ENCODE data around the gene PROCA1.

DNA sequence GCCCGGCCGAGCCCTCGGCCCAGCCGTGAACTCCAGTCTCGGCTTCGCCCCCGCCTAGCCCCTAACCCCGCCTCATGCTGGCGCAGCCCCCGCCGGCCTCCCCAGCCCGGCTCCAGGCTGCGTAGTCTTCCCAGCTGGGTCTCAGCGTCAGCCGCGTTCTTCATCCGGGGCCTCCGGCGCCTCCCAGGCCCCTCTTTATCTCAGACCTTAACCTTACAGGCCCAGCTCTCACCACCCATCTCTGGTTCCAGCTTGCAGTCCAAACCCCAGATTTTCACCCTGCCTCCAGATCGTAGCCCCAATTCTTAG is at the start of gene PROCA1:
- no peak for TF ChIP-seq POLR2AphosphoS5 (IDR thresholded peaks at IDR 0.05)
- TF ChIP-seq, protein P1, sequence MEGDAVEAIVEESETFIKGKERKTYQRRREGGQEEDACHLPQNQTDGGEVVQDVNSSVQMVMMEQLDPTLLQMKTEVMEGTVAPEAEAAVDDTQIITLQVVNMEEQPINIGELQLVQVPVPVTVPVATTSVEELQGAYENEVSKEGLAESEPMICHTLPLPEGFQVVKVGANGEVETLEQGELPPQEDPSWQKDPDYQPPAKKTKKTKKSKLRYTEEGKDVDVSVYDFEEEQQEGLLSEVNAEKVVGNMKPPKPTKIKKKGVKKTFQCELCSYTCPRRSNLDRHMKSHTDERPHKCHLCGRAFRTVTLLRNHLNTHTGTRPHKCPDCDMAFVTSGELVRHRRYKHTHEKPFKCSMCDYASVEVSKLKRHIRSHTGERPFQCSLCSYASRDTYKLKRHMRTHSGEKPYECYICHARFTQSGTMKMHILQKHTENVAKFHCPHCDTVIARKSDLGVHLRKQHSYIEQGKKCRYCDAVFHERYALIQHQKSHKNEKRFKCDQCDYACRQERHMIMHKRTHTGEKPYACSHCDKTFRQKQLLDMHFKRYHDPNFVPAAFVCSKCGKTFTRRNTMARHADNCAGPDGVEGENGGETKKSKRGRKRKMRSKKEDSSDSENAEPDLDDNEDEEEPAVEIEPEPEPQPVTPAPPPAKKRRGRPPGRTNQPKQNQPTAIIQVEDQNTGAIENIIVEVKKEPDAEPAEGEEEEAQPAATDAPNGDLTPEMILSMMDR (IDR thresholded peaks at IDR 0.05): no peak
- no peak for TF ChIP-seq POLR2A (IDR thresholded peaks at IDR 0.05)
